Stimulated activated CD4-positive, alpha-beta T cell treated with anti-CD3 and anti-CD28 coated beads, Interleukin-15, amount 100 ng/mL, for 24 hours (primary cell): ENCODE results near the gene SHISA4.
"Not testable (repeated sequence)": the region's sequence is repeated elsewhere in the genome, so short reads cannot be mapped to it uniquely, and the experiment has no call there.

Source experiments
- DNase-seq: peaks from one replicate; pipeline ENCODE4 v3.0.0-alpha.2; 2020

SHISA4 gene, protein sequence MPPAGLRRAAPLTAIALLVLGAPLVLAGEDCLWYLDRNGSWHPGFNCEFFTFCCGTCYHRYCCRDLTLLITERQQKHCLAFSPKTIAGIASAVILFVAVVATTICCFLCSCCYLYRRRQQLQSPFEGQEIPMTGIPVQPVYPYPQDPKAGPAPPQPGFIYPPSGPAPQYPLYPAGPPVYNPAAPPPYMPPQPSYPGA

DNA sequence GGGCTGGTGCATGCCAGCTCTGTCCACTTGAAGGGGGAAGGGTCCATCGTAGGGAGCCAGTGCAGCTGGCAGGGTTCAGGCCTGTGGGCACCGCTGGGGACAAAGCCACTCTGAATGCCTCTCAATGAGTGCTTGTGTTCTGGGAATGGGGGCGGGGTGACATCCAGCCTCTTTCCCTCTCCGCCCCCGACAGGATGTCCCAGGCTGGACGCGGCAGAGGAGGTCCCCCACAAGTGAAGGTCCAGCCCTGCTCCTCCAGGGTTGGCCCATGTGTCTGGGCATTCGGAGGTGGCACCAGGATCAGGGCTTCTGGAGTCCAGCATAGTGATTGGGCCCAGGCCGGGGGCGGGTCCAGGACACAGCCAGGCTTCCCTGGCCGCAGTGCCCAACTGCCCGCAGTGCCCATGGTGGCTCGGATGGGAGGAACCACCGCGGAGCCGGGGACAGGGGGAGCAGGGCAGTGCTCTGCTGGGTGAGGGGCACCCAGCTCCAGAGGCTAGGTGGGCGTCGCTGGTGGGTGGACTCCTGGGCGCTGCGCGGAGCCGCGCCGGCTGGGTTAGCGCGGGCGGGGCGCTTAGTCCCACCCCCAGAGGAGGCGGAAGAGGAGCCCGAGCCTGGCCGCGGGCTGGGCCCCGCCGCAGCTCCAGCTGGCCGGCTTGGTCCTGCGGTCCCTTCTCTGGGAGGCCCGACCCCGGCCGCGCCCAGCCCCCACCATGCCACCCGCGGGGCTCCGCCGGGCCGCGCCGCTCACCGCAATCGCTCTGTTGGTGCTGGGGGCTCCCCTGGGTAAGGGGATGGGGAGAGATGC, at the start of gene SHISA4:
Gene SHISA4, plus strand, starts transcription at position 617 of the 808 bp plus-strand sequence. Its CDS starts 97 bp downstream, at position 714.
- DNase-seq = peak; percentile 28

DNA sequence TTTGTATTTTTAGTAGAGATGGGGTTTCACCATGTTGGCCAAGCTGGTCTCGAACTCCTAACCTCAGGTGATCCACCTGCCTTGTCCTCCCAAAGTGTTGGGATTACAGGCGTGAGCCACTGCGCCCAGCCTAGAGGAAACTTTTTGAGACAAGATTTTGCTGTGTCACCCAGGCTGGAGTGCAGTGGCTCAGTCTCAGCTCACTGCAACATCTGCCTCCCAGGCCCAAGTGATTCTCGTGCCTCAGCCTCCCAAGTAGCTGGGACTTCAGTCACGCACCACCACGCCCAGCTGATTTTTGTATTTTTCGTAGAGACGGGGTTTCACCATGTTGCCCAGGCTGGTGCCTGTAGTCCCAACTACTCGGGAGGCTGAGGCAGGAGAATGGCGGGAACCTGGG, 49.6 kb upstream of the SHISA4 start:
- not testable (repeated sequence) for DNase-seq

DNA sequence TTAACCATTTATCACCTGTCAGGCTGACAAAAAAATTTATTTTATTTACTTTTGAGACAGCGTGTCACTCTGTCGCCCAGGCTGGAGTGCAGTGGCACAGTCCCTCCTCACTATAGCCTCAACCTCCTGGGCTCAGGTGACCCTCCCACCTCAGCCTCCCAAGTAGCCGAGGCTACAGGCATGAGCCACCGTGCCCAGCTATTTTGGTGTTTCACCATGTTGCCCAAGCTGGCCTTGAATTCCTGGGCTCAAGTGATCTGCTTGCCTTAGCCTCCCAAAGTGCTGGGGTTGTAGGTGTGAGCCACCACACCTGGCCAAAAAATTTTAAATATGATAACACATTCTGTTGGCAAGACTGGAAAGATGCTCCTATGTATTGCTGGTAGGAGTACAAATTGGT, 48.6 kb upstream of the SHISA4 start:
- no peak for DNase-seq

DNA sequence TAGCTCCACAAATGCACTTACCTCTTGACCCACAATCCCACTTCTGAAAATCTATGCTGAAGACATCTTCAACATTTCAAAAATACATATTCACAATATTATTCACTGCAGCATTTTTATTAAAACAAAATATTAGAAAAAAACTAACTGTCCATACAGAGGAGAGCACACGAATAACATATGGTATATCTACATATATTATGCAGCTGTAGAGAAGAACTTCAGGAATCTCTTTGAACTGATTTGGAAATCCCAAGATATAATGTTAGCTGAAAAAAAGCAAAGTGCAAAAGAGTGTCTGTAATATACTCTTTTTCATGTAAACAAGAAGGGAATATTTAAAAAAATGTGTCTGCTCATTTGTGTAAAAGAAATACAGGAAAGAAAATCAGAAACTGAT, 48.2 kb upstream of the SHISA4 start:
- no peak for DNase-seq

DNA sequence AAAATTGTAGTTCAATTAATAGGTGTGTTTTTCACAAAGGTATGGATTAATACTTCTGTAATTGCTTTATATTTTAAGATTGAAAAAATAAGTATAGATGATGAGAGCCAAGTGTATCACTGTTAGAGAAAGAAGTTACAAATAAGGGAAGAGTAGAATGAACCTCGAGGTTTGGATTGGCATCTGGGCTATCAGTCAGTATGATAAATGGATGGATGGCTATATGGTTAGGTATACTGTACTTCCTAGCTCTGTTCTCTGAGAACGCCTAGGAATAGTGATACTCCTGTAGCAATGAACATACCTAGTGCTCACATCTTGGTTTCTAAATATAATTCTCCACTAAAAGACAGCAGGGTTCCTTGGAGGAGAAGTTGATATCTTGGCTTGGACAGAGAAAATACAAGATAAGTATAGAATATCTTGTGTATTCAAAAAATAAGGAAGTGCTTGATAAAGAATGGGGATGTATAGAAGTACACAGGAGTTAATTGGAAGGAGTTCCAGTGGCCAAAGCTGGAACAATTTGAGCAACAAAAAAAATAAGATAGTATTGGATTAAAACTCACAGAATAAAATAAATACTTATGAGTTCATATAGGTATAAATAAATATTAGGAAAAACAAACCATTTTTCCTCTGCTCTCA, 47.3 kb upstream of the SHISA4 start:
- DNase-seq = no peak

DNA sequence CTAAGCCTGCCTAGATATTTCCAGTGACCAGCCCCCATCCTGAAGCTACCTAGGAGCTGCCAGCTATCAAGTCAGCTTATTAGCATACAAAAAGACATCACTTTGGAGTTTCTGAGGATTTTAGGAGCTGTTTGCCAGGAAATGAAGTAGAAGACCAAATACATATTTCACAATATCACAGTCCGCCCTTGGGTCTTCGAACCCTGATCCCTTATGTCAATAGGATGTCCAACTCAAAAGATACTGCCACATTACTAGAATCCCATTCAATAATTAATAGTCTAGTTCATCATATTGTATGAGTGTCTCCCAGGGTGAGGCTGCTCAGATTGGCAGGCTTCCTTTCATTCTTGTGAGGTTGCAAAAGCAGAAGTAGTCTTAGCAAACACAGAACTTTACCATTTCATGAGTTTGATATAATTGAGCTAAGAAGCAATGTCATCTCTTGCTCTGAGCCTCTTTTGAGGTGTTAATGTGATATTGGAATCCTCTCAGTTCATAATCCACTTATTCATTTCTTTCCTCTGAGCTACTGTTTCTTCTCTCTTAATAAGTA, 46.1 kb upstream of the SHISA4 start:
- DNase-seq = no peak

DNA sequence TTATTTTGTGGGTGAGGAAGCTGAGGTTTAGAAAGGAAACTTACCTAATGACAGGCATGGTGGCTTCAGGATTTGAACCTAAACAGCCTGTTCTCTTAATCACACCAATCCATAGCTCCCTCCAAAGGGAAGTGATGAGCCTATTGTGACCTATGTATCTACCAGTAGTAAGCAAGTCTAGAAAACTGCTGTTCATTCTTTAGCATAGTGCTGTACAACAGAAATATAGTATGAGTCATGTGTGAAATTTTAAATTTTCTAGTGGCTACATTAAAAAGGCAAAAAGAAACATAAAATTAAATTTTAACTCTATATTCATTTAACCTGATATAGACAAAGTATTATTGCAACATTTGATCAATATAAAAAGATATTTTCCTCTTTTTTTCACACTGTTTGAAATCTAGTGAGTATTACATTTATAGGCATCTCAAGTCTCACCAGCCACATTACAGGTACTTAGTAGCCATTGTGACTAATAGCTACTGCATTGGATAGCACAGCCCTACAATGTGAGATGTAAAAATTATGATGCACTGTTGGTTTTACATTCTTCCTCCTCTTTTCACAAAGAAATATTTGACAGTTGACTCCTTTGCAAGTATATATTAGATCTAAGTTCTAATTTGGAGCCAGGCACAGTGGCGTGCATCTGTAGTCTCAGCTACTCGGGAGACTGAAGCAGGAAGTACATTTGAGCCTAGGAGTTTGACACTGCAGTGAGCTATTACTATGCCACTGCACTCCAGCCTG, 43.2 kb upstream of the SHISA4 start:
- DNase-seq = no peak

DNA sequence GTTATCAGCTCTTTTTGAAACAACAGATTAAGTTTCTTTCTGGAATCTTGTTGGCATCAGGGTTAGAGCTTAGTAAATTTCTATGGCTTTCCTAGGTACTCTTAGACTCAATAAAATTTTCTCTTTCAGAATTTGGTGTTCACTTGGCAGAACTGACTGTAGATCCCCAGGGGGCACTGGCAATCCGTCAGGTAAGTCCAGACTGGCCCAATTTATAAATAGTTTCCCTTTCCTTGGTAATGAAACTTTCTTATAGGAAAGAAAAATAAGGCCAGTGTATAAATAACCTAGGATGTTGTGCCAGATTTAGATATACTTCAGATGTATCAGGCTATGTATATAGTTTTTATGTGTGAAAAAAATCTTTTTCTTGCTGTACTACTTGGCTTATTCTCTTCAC, 41.5 kb upstream of the SHISA4 start:
- no peak for DNase-seq

DNA sequence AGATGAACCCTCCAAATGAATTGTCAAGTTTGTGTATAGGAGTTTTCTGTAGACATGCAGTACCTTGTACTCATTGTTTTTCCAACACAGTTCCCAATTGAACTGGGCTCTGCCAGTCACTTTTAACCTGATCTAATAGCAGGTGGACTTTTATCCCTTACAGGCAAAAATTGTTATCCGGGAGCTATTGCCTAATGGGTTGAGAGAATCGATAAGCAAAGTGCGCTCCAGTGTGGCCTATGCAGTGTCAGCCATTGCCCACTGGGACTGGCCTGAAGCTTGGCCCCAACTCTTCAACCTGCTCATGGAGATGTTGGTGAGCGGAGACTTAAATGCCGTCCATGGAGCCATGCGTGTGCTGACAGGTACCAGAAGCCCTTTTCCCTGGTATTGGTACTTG, 40.5 kb upstream of the SHISA4 start:
- DNase-seq = no peak

DNA sequence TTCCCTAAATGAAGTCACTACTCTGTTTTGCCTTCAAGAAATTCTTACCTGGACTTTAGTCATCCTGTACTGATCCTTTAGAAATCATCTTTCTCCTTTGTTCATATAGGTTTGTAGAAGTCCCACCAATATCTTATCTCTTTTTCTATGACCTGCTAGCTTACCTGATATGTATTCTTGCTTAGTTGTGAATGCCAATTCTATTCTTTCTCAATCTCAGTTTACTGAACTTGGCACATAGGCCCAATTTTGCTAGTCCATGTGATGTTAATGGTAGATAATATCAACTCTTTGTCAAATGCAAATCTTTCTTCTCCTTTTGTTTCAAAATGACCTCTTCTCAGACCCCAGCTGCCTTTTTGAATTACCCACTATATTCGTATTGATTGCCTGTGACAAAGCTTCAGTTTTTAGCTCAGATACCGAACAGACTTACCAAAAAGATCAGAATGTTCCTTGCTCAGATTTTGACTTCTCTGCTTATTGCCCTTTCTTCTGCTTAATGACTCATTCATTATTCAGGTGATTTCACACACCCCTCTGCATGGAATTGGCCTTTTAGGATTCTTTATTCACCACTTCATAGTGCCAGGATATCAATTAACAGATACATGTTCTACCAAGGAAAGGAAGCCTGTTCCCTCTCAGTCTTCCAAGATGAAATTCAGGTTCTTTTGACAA, 39.2 kb upstream of the SHISA4 start:
- no peak for DNase-seq

DNA sequence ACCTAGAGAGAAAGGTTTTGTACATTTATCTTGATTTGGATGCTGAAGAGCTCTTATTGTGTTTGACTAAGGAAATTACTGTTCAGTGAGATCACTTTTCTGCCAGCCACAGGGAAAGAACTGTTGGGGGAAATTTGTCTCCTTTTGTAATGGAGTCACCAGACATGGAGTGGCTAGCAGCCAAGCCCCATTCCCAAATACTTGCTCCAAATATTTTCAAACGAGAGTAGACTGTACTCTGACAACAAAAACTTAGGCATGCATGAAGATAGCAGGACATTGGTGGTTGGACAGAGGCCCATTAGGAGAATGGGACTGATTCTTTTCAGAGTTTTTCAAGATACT, 38.7 kb upstream of the SHISA4 start:
- no peak for DNase-seq

DNA sequence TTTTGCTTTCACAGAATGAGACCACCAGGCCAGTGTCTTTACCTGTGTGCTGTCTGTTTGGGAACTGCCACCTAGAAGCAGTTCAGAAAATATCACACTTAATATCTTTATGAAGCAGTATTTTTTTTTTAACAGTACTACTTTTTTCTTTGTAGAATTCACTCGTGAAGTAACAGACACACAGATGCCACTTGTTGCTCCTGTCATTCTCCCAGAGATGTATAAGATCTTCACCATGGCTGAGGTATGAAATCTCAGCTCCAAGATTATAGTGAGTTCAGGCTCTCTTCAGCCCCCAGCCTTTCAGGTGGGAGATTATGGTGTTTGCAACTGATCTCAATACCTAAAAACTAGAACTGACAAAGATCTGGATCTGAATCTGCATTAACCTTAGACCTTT, 36.7 kb upstream of the SHISA4 start:
- no peak for DNase-seq

DNA sequence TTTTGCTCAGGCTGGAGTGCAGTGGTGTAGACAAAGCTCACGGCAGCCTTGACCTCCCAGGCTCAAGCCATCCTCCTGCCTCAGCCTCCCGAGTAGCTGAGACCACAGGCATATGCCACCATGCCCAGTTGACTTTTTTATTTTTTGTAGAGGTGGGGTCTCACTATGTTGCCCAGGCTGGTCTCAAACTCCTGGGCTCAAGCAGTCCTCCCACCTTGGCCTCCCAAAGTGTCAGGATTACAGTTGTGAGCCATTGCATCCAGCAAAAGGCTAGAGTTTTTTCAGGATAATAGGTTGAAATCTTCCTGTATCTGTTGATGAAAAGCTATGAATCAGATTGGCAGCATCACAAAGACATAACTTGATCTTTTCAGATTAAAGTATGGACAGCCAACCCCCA, 32.0 kb upstream of the SHISA4 start:
- not testable (repeated sequence) for DNase-seq

DNA sequence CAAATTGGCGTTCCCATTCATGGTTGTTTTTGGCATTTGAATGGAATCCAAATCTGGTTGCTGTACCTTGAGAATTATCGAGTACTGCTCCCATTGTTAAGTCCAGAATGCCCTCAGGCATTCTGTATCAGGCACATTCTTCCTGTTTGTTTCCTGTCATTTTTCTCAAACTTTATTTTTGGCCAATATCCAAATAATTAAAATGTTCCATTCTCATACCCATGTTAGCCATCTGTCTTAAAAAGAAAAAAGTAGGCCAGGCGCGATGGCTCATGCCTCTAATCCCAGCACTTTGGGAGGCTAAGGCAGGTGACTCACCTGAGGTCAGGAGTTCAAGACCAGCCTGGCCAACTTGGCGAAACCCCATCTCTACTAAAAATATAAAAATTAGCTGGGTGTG, 29.3 kb upstream of the SHISA4 start:
- no peak for DNase-seq

DNA sequence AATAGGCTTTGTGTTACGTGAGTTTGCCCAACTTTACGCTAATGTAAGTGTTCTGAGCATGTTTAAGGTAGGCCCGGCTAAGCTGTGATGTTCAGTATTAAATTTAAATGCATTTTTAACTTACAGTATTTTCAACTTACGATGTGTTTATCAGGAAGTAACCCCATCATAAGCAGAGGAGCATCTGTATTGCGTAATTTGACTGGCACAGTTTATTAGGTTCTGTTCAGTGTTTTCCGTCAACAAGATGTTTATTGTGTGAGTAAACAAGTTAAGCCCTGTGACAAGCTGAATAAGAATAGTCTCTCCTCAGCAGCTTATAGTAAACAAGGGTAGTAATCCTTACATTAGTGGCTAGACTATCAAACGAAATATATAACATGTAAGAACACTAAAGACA, 27.2 kb upstream of the SHISA4 start:
- no peak for DNase-seq

DNA sequence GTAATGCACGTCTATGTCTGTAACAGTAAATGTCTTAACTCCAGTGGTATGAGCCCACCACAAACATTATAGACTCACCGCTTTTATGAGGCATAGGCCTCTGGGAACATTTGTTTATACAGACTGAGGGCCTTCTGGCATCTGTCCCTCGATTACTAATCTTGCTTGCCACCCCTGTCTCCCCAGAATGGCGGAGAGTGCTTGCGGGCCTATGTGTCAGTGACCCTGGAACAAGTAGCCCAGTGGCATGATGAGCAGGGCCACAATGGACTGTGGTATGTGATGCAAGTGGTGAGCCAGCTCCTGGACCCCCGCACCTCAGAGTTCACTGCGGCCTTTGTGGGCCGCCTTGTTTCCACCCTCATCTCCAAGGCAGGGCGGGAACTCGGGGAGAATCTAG, 18.3 kb upstream of the SHISA4 start:
- DNase-seq = no peak

DNA sequence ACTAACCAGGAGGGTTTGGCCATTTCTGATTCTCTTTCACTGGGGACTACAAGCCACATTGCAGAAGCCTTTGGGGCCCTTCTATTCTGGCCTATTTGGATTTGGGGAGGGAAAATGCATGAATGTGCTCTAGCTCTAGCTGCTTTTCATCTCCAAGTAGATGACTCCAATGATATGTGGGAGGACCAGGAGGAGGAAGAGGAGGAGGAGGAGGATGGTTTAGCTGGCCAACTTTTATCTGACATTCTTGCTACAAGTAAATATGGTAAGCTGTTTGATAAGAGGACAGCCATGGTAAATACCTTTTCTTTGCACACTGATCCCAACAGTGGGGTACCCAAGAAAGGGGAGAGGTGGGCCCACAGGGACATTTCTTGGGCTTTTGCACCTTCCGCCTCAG, 14.0 kb upstream of the SHISA4 start:
- no peak for DNase-seq

DNA sequence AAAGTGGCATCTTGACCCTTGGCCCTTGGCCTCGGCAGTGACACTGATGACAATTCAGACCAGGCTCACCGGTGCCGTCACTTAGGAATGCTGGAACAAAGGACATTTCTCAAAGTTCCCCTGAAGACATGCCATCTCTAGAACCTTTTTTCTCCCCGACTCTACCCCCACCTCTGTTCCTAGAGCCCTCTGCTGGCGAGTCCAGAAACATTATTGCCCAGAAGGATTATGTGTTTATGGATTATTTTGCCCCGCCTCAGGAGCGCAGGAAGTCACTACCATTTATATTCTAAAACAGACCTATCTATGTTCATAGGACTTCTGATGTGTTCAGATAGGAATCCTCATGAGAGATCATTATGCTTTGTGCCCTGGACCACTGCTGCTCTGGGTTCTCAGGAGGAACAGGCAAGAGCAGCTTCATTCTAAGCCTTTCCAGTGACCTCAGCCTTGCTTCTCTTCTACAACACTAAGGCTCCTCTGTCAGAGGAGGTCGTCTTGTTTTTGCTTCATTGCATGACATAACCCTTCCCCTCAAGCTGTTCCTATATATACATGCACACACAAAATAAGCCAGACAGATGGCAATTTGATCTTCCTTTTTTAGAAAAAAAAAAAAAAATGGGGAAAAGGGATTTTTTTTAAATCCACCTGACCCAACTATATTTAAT, 12.4 kb upstream of the SHISA4 start:
- DNase-seq = no peak

DNA sequence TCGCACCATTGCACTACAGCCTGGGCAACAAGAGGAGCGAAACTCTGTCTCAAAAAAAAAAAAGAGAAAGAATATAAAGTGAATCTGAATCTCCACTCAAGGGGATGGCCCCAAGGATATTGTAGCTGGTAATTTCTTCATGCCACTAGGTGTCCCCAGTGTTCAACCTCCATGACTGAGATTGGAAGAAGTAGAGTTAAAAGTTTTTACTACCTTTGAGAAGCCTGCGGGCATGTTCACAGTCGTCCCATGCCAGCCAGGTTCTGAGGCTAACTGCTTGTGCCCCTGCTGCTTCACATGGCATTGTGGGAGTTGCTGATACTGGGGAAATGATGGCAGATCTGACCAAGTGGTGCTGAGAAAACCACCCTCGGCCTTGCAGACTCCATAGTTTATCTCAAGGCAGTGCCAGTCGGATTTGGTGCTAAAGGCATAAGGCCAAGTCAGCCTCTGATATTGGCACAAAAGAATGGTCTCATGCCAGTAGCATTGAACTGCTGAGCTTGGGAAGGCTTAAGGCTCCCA, 10.8 kb upstream of the SHISA4 start:
- DNase-seq = peak; percentile 18

DNA sequence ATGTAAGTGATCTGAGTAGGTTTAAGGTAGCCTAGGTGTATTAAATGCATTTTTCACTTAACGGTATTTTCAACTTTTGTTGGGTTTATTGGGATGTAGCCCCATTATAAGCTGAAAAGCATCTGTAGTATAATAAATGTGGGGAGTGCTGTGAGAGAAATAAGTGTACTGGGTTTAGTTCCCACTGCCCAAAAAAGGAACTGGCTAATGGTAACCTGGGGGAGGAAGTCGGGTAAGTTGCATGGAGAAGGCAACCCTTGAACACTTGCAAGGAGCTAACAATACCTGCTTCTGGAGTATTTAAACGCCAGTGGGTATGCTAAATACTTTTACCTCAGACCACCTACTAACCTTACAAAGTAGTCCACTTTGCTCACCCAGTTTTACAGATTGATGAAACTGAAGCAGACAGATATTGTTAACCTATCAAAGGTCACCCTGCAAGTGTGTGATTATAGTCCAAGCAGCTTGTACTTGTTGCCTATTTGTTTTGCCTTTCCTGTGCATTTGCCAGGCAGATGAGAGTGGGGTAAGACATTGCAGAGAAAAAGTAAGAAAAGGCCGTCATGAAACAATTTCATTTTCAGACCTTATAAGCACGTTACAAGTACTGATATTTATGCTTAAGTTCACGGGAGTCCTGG, 7.6 kb upstream of the SHISA4 start:
- no peak for DNase-seq

DNA sequence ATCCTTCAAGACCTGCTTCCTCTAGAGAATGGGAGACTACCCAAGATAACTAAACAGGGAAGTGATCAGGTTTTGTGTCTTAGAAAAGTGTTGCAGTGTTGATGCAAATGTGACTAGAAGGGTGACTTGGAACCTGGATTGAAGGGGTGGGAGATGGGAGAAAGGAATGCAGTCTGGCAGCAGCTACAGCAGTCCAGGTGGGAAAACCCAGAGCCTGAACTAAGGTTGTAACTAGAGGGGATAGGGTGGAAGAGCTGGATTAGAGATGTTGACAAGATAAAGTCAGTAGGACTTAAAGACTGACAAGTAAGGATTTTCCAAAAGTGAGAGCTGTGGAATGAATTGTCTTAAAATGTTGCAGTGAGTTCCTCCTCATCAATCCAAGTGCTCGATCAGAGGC, 7.1 kb upstream of the SHISA4 start:
- no peak for DNase-seq
